Activated T-helper 2 cell treated with anti-CD3 and anti-CD28 coated beads, Interferon-gamma antibody, Interleukin-2, Interleukin-4, amounts not matched to agents 10 μg/mL and 5 μg/mL and 100 μg/mL, durations not matched to agents 14 hours and 24 hours and 36 hours (primary cell): ENCODE data around the gene KCNN4. TPM values are rescaled to one million over a fixed set of nuclear protein-coding genes. Genes with fewer than 3 reads are reported as not detected.
"Not testable (repeated sequence)": the region's sequence is repeated elsewhere in the genome, so short reads cannot be mapped to it uniquely, and the experiment has no call there.

Experiments
- DNase-seq: peaks from one replicate; pipeline ENCODE4 v3.0.0; 2021; ENCODE audit warnings: low spot score
- H3K27ac Mint-ChIP-seq: one replicate; pipeline ENCODE4 v1.8.0; 2021; ENCODE audit warnings: mixed read lengths
- H3K27me3 Mint-ChIP-seq: one replicate; pipeline ENCODE4 v1.8.0; 2021; ENCODE audit warnings: low read depth, mixed read lengths
- H3K36me3 Mint-ChIP-seq: one replicate; pipeline ENCODE4 v1.8.0; 2021; ENCODE audit warnings: low read depth, mixed read lengths
- H3K4me1 Mint-ChIP-seq: one replicate; pipeline ENCODE4 v1.8.0; 2021; ENCODE audit warnings: low read depth, mixed read lengths
- H3K4me3 Mint-ChIP-seq: one replicate; pipeline ENCODE4 v1.8.0; 2021; ENCODE audit warnings: low read depth, mild to moderate bottlenecking, moderate library complexity, mixed read lengths
- H3K9me3 Mint-ChIP-seq: one replicate; pipeline ENCODE4 v1.8.0; 2021; ENCODE audit warnings: mixed read lengths
- intact Hi-C: fragments of 100-400 bp; cut with micrococcal nuclease; formaldehyde crosslinking; loops from one replicate; pipeline ENCODE4 v1.15.1; 2023
- total RNA-seq: library from RNA; stranded (reverse); gene quantifications from 2 replicates; pipeline ENCODE4 v1.2.3, GENCODE V29; 2022

Gene KCNN4
- total RNA-seq, 1 donor from 2014 or later, result 98.7 TPM

- intact Hi-C loops, result no loop called here
- Mint-ChIP-seq H3K27ac (no peak overlapping the region), H3K9me3 (no peaks in the 10 kb centered on the region), H3K27me3 (peaks cover 4% of the 10 kb centered on the region), H3K4me3 (no peak overlapping the region), H3K4me1 (peaks cover 1% of the 10 kb centered on the region), H3K36me3 (no peaks in the 10 kb centered on the region)
- no peak for DNase-seq
Measured at GRCh38 chr19:43811837-43812236, 31.1 kb upstream of the KCNN4 start.

- intact Hi-C loops, result no loop called here
- Mint-ChIP-seq H3K27me3 (peaks cover 8% of the 10 kb centered on the region), H3K4me1 (peaks cover 1% of the 10 kb centered on the region), H3K36me3 (no peaks in the 10 kb centered on the region), H3K4me3 (no peak overlapping the region), H3K9me3 (no peaks in the 10 kb centered on the region), H3K27ac (no peak overlapping the region)
- no peak for DNase-seq
Measured at GRCh38 chr19:43809762-43810696, 29.3 kb upstream of the KCNN4 start.

- H3K4me1 Mint-ChIP-seq, result peaks cover 1% of the 10 kb centered on the region
- no peaks in the 10 kb centered on the region for H3K36me3 Mint-ChIP-seq
- H3K9me3 Mint-ChIP-seq, result no peaks in the 10 kb centered on the region
- no peak overlapping the region for H3K4me3 Mint-ChIP-seq
- intact Hi-C loops, result no loop called here
- no peak overlapping the region for H3K27ac Mint-ChIP-seq
- H3K27me3 Mint-ChIP-seq, result peaks cover 14% of the 10 kb centered on the region
- DNase-seq, result no peak
Measured at GRCh38 chr19:43807651-43808050, 26.9 kb upstream of the KCNN4 start.

GRCh38 chr19:43806848-43807247 is 26.1 kb upstream of the KCNN4 start:
- H3K27ac Mint-ChIP-seq, result no peak overlapping the region
- peaks cover 16% of the 10 kb centered on the region for H3K27me3 Mint-ChIP-seq
- H3K4me1 Mint-ChIP-seq, result no peaks in the 10 kb centered on the region
- H3K4me3 Mint-ChIP-seq, result no peak overlapping the region
- DNase-seq, result no peak
- intact Hi-C loops, result no loop called here
- H3K36me3 Mint-ChIP-seq, result no peaks in the 10 kb centered on the region
- H3K9me3 Mint-ChIP-seq, result no peaks in the 10 kb centered on the region

GRCh38 chr19:43806401-43806800 is 25.6 kb upstream of the KCNN4 start:
- peaks cover 16% of the 10 kb centered on the region for H3K27me3 Mint-ChIP-seq
- DNase-seq, H3K4me3 Mint-ChIP-seq, H3K36me3 Mint-ChIP-seq, H3K4me1 Mint-ChIP-seq, H3K9me3 Mint-ChIP-seq, H3K27ac Mint-ChIP-seq, intact Hi-C loops: not testable (repeated sequence)

- H3K27me3 Mint-ChIP-seq, result peaks cover 16% of the 10 kb centered on the region
- no peak overlapping the region for H3K27ac Mint-ChIP-seq
- H3K9me3 Mint-ChIP-seq, result no peaks in the 10 kb centered on the region
- H3K4me1 Mint-ChIP-seq, result no peaks in the 10 kb centered on the region
- intact Hi-C loops, result no loop called here
- H3K4me3 Mint-ChIP-seq, result no peak overlapping the region
- no peaks in the 10 kb centered on the region for H3K36me3 Mint-ChIP-seq
- DNase-seq, result no peak
Measured at GRCh38 chr19:43804432-43804831, 23.7 kb upstream of the KCNN4 start.

GRCh38 chr19:43802216-43802951 is 21.6 kb upstream of the KCNN4 start, which contains the start of gene LYPD5:
Gene LYPD5 (minus strand): TSS chr19:43802447. CDS start chr19:43802380, 67 bp downstream.
- intact Hi-C loops, result no loop called here
- Mint-ChIP-seq H3K9me3 (no peaks in the 10 kb centered on the region), H3K27me3 (peaks cover 14% of the 10 kb centered on the region), H3K4me1 (peaks cover 8% of the 10 kb centered on the region), H3K36me3 (no peaks in the 10 kb centered on the region), H3K4me3 (no peak within 1 kb of the TSS), H3K27ac (no peak within 1 kb of the TSS)
- no peak for DNase-seq

- Mint-ChIP-seq H3K36me3 (no peaks in the 10 kb centered on the region), H3K4me3 (peak overlapping the region; percentile 67), H3K27me3 (peaks cover 14% of the 10 kb centered on the region), H3K9me3 (peaks cover 3% of the 10 kb centered on the region), H3K27ac (no peak overlapping the region), H3K4me1 (peaks cover 8% of the 10 kb centered on the region)
- no peak for DNase-seq
- intact Hi-C loops, result no loop called here
Measured at GRCh38 chr19:43799502-43800142, 18.8 kb upstream of the KCNN4 start.

GRCh38 chr19:43798546-43799409 is 18.0 kb upstream of the KCNN4 start:
- Mint-ChIP-seq H3K36me3 (no peaks in the 10 kb centered on the region), H3K4me1 (peaks cover 8% of the 10 kb centered on the region), H3K9me3 (peaks cover 3% of the 10 kb centered on the region), H3K4me3 (peak overlapping the region; percentile 67), H3K27ac (no peak overlapping the region), H3K27me3 (peaks cover 13% of the 10 kb centered on the region)
- no peak for DNase-seq
- intact Hi-C loops, result no loop called here

- intact Hi-C loops, result no loop called here
Measured at GRCh38 chr19:43798026-43798545, 17.3 kb upstream of the KCNN4 start.

GRCh38 chr19:43797556-43797955 is 16.8 kb upstream of the KCNN4 start:
- Mint-ChIP-seq H3K4me3 (peak overlapping the region; percentile 57), H3K27ac (no peak overlapping the region), H3K9me3 (peaks cover 3% of the 10 kb centered on the region), H3K27me3 (peaks cover 16% of the 10 kb centered on the region), H3K36me3 (no peaks in the 10 kb centered on the region), H3K4me1 (peaks cover 8% of the 10 kb centered on the region)
- no peak for DNase-seq
- intact Hi-C loops, result no loop called here

More at GRCh38 chr19:43798026-43798545, 17.3 kb upstream of the KCNN4 start:
- H3K4me3 Mint-ChIP-seq, result peak overlapping the region; percentile 67
- peaks cover 3% of the 10 kb centered on the region for H3K9me3 Mint-ChIP-seq
- no peak overlapping the region for H3K27ac Mint-ChIP-seq
- peaks cover 16% of the 10 kb centered on the region for H3K27me3 Mint-ChIP-seq
- H3K4me1 Mint-ChIP-seq, result peaks cover 8% of the 10 kb centered on the region
- no peak for DNase-seq
- H3K36me3 Mint-ChIP-seq, result no peaks in the 10 kb centered on the region

GRCh38 chr19:43797118-43797517 is 16.3 kb upstream of the KCNN4 start:
- H3K9me3 Mint-ChIP-seq, result peaks cover 3% of the 10 kb centered on the region
- no peak overlapping the region for H3K27ac Mint-ChIP-seq
- intact Hi-C loops, result no loop called here
- H3K27me3 Mint-ChIP-seq, result peaks cover 14% of the 10 kb centered on the region
- H3K4me1 Mint-ChIP-seq, result peaks cover 8% of the 10 kb centered on the region
- H3K36me3 Mint-ChIP-seq, result no peaks in the 10 kb centered on the region
- DNase-seq, result no peak
- H3K4me3 Mint-ChIP-seq, result peak overlapping the region; percentile 57
